Trophoblast cell (in vitro differentiated cells and primary cell): ENCODE measurements around the gene GGT7.

ENCODE experiments used
- DNase-seq, 2 donors: peaks; one replicate each; pipeline ENCODE4 v3.0.0-alpha.2; 2016
- H2AFZ ChIP-seq: 2 replicates; pipeline ENCODE4 v1.6.1; 2013; ENCODE audit warnings: low read length, moderate library complexity, mild to moderate bottlenecking; ENCODE audit not compliant: insufficient read depth, poor library complexity
- H2AK5ac ChIP-seq: 2 replicates; pipeline ENCODE4 v1.6.1; 2013; ENCODE audit warnings: mild to moderate bottlenecking, low read length
- H2BK120ac ChIP-seq: 2 replicates; pipeline ENCODE4 v1.6.1; 2013; ENCODE audit warnings: low read length, mild to moderate bottlenecking, moderate library complexity; ENCODE audit not compliant: insufficient read depth, poor library complexity
- H2BK12ac ChIP-seq: 2 replicates; pipeline ENCODE4 v1.6.1; 2013; ENCODE audit warnings: mild to moderate bottlenecking, low read length, moderate library complexity
- H2BK5ac ChIP-seq: 2 replicates; pipeline ENCODE4 v1.6.1; 2013; ENCODE audit warnings: low read length, low read depth, moderate library complexity, mild to moderate bottlenecking; ENCODE audit not compliant: poor library complexity
- H3K14ac ChIP-seq: 2 replicates; pipeline ENCODE4 v1.6.1; 2013; ENCODE audit warnings: mild to moderate bottlenecking, low read length
- H3K18ac ChIP-seq: 2 replicates; pipeline ENCODE4 v1.6.1; 2013; ENCODE audit warnings: mild to moderate bottlenecking, low read length
- H3K23ac ChIP-seq: 2 replicates; pipeline ENCODE4 v1.6.1; 2013; ENCODE audit warnings: low read length
- H3K27ac ChIP-seq: 2 replicates; pipeline ENCODE4 v1.5.1; 2013; ENCODE audit warnings: low read depth, mild to moderate bottlenecking, inconsistent platforms, low read length, moderate library complexity
- H3K27me3 ChIP-seq: 2 replicates; pipeline ENCODE4 v1.6.1; 2013; ENCODE audit warnings: inconsistent platforms, mild to moderate bottlenecking, low read length, moderate library complexity; ENCODE audit not compliant: insufficient read depth
- H3K36me3 ChIP-seq, 2 experiments: 1 replicate in 1 of 2; 2 replicates in 1 of 2; pipeline ENCODE4 v1.6.1; 2013; ENCODE audit warnings: low read length in 2 of 2, mild to moderate bottlenecking in 2 of 2, moderate library complexity in 1 of 2; ENCODE audit not compliant: insufficient read depth in 2 of 2, control insufficient read depth in 1 of 2
- H3K4ac ChIP-seq: 2 replicates; pipeline ENCODE4 v1.6.1; 2013; ENCODE audit warnings: low read depth, mild to moderate bottlenecking, low read length, moderate library complexity
- H3K4me1 ChIP-seq, 2 experiments: 1 replicate in 1 of 2; 2 replicates in 1 of 2; pipeline ENCODE4 v1.6.1; 2013; ENCODE audit warnings: low read length in 2 of 2, mild to moderate bottlenecking in 2 of 2, moderate library complexity in 1 of 2; ENCODE audit not compliant: insufficient read depth in 2 of 2, control insufficient read depth in 1 of 2
- H3K4me2 ChIP-seq: 2 replicates; pipeline ENCODE4 v1.6.1; 2013; ENCODE audit warnings: inconsistent platforms, mild to moderate bottlenecking, low read length, moderate library complexity
- H3K4me3 ChIP-seq: 2 replicates; pipeline ENCODE4 v1.5.1; 2013; ENCODE audit warnings: mild to moderate bottlenecking, low read depth, low read length, inconsistent platforms
- H3K79me1 ChIP-seq: one replicate; pipeline ENCODE4 v1.6.1; 2013; ENCODE audit warnings: low read length
- H3K79me2 ChIP-seq: 2 replicates; pipeline ENCODE4 v1.6.1; 2013; ENCODE audit warnings: low read length, mild to moderate bottlenecking; ENCODE audit not compliant: control insufficient read depth, insufficient read depth, poor library complexity
- H3K9ac ChIP-seq: 2 replicates; pipeline ENCODE4 v1.6.1; 2013; ENCODE audit warnings: mild to moderate bottlenecking, low read length
- H3K9me3 ChIP-seq: 2 replicates; pipeline ENCODE4 v1.6.1; 2013; ENCODE audit warnings: low read depth, mild to moderate bottlenecking, control low read depth, inconsistent platforms, low read length; ENCODE audit not compliant: insufficient read depth
- H4K12ac ChIP-seq: 2 replicates; pipeline ENCODE4 v1.6.1; 2013; ENCODE audit warnings: low read depth, mild to moderate bottlenecking, low read length, moderate library complexity
- H4K8ac ChIP-seq: 2 replicates; pipeline ENCODE4 v1.6.1; 2013; ENCODE audit warnings: low read depth, mild to moderate bottlenecking, low read length, moderate library complexity
- H4K91ac ChIP-seq: one replicate; pipeline ENCODE4 v1.6.1; 2013; ENCODE audit warnings: low read depth, mild to moderate bottlenecking, low read length, moderate library complexity
- WGBS: extraction: QIAGEN DNeasy Blood & Tissue Kit; methylation state at CpG from one replicate; pipeline ENCODE4 v1.1.7; 2013; ENCODE audit warnings: missing lambda C conversion rate; ENCODE audit not compliant: insufficient read length, insufficient coverage; ENCODE audit errors: extremely low coverage; 5-methylcytosine and 5-hydroxymethylcytosine counted together

Gene GGT7

DNA sequence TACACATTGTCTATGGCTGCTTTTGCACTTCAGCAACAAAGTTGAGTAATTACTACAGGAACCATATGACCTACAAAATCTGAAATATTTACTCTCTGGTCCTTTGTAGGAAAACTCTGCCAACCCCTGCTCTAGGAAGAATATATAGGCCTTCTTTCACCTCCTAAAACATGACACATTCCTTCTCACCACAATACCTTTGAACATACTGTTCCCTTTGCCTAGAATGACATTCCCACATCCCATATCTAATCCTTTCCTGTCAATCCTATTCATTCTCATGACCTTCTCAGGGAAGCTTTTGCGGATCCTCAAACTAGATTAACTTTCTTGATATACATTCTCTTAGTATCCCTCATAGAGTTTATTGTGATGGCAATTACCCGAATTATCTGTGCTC lies 29.2 kb downstream of the GGT7 start:
- H3K9me3 ChIP-seq, result no peaks in the 10 kb centered on the region
- no CpG with 5 or more reads among the region's 2 CpGs for WGBS
- H3K4me1 ChIP-seq, result no peaks in the 10 kb centered on the region
- no peak overlapping the region for H2BK120ac ChIP-seq
- no peak for DNase-seq
- H3K79me2 ChIP-seq, result no peaks in the 10 kb centered on the region
- H3K18ac ChIP-seq, result no peak overlapping the region
- no peak overlapping the region for H2AFZ ChIP-seq
- no peak overlapping the region for H3K27ac ChIP-seq
- H3K27me3 ChIP-seq, result no peaks in the 10 kb centered on the region
- H4K91ac ChIP-seq, result no peak overlapping the region
- H4K12ac ChIP-seq, result no peak overlapping the region
- H3K4me2 ChIP-seq, result no peak overlapping the region
- no peak overlapping the region for H2AK5ac ChIP-seq
- H3K79me1 ChIP-seq, result no peaks in the 10 kb centered on the region
- H3K14ac ChIP-seq, result no peak overlapping the region
- H3K4ac ChIP-seq, result no peak overlapping the region
- no peak overlapping the region for H3K4me3 ChIP-seq
- no peak overlapping the region for H4K8ac ChIP-seq
- peaks cover 0 to 4% of the 10 kb centered on the region in 2 experiments for H3K36me3 ChIP-seq
- no peak overlapping the region for H2BK12ac ChIP-seq
- no peak overlapping the region for H3K9ac ChIP-seq
- H2BK5ac ChIP-seq, result no peak overlapping the region
- no peak overlapping the region for H3K23ac ChIP-seq

DNA sequence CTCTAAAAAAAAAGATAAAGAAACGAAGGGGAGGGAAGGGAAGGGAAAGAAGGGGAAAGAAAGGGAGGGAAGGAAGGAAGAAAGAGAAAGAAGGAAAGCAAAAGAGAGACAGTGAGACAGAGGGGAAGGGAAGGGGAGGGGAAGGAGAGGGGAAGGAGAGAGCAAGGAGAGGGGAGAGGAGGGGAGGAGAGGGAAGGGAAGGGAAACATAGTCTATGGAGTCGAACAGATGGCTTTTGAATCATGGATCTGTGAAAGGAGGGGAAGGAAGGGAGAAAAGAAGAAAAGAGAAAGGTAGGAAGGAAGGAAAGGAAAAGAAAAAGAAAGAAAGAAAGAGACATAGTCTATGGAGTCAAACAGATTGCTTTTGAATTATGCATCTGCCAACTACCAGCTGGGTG lies 30.5 kb downstream of the GGT7 start:
- H3K27ac ChIP-seq, result no peak overlapping the region
- no CpG with 5 or more reads among the region's 2 CpGs for WGBS
- H3K4me1 ChIP-seq, result no peaks in the 10 kb centered on the region
- H3K18ac ChIP-seq, result no peak overlapping the region
- no peaks in the 10 kb centered on the region for H3K79me2 ChIP-seq
- no peak overlapping the region for H3K23ac ChIP-seq
- H2AFZ ChIP-seq, result no peak overlapping the region
- H4K12ac ChIP-seq, result no peak overlapping the region
- no peak overlapping the region for H3K4me2 ChIP-seq
- H3K79me1 ChIP-seq, result no peaks in the 10 kb centered on the region
- H3K36me3 ChIP-seq, result no peaks in the 10 kb centered on the region
- no peaks in the 10 kb centered on the region for H3K27me3 ChIP-seq
- no peak overlapping the region for H4K91ac ChIP-seq
- no peak overlapping the region for H4K8ac ChIP-seq
- H2BK5ac ChIP-seq, result no peak overlapping the region
- no peak overlapping the region for H3K9ac ChIP-seq
- H2BK120ac ChIP-seq, result no peak overlapping the region
- no peak for DNase-seq
- no peak overlapping the region for H2BK12ac ChIP-seq
- no peak overlapping the region for H3K4me3 ChIP-seq
- H3K14ac ChIP-seq, result no peak overlapping the region
- H3K9me3 ChIP-seq, result no peaks in the 10 kb centered on the region
- H2AK5ac ChIP-seq, result no peak overlapping the region
- no peak overlapping the region for H3K4ac ChIP-seq

DNA sequence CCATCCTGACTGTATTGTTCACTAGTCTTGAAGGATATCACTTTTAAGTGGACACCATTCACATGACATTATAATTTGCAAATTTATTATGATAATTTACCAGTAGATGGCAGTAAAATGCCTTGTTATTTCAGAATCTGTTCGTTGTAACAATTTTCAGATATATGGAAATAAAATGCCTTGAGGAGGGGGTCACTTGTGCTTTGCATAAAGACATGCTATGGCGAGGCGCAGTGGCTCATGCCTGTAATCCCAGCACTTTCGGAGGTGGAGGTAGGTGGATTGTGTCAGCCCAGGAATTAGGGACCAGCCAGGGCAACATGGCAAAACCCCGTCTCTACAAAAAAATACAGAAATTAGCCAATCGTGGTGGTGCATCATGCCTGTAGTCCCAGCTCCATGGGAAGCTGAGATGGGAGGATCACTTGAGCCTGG lies 38.2 kb downstream of the GGT7 start:
- no peaks in the 10 kb centered on the region for H3K4me1 ChIP-seq
- no peak overlapping the region for H2BK120ac ChIP-seq
- H3K4me2 ChIP-seq, result no peak overlapping the region
- no peak overlapping the region for H3K18ac ChIP-seq
- peak in 1 of 2 donors; percentile 83 for DNase-seq
- H3K79me2 ChIP-seq, result no peaks in the 10 kb centered on the region
- H2AK5ac ChIP-seq, result no peak overlapping the region
- no peak overlapping the region for H2BK5ac ChIP-seq
- H3K9ac ChIP-seq, result no peak overlapping the region
- no peak overlapping the region for H3K14ac ChIP-seq
- peaks cover 2% of the 10 kb centered on the region for H3K9me3 ChIP-seq
- no peak overlapping the region for H4K8ac ChIP-seq
- no peaks in the 10 kb centered on the region for H3K36me3 ChIP-seq
- H3K4me3 ChIP-seq, result no peak overlapping the region
- no peaks in the 10 kb centered on the region for H3K27me3 ChIP-seq
- no peak overlapping the region for H3K4ac ChIP-seq
- no peak overlapping the region for H3K27ac ChIP-seq
- no peak overlapping the region for H2BK12ac ChIP-seq
- no peak overlapping the region for H3K23ac ChIP-seq
- no peak overlapping the region for H2AFZ ChIP-seq
- H4K12ac ChIP-seq, result no peak overlapping the region
- no peak overlapping the region for H4K91ac ChIP-seq
- no CpG with 5 or more reads among the region's 6 CpGs for WGBS
- H3K79me1 ChIP-seq, result no peaks in the 10 kb centered on the region

DNA sequence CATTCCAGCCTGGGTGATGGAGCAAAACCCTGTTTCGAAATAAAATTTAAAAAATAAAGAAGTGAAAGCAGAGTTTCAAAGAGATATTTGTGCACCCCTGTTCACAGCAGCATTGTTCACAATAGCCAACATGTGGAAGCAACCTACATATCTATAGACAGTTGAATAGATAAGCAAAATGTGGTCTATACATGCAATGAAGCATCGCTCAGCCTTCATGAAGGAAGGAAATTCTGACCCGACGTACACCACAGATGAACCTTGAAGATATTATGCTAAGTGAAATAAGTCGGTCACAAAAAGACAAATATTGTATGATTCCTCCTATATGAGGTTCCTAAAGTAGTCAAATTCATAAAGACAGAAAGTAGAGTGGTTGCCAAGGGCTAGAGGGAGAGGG lies 40.7 kb downstream of the GGT7 start:
- Histone ChIP-seq H3K36me3 (no peaks in the 10 kb centered on the region), H3K4me1 (no peaks in the 10 kb centered on the region), H2BK5ac (no peak overlapping the region), H3K4me3 (no peak overlapping the region), H3K14ac (no peak overlapping the region), H3K4me2 (no peak overlapping the region), H4K8ac (no peak overlapping the region), H3K4ac (no peak overlapping the region), H3K27me3 (no peaks in the 10 kb centered on the region), H3K9me3 (peaks cover 2% of the 10 kb centered on the region), H3K18ac (no peak overlapping the region), H4K12ac (no peak overlapping the region), H3K23ac (no peak overlapping the region), H3K27ac (no peak overlapping the region), H3K79me2 (no peaks in the 10 kb centered on the region), H2AK5ac (no peak overlapping the region), H2BK12ac (no peak overlapping the region), H3K79me1 (no peaks in the 10 kb centered on the region), H3K9ac (no peak overlapping the region), H4K91ac (no peak overlapping the region), H2AFZ (no peak overlapping the region), H2BK120ac (no peak overlapping the region)
- DNase-seq, result no peak
- no CpG with 5 or more reads among the region's 5 CpGs for WGBS
